GM18508 (cell line): Measurements from ENCODE around the gene SS18L1.

Experiments used
- ATAC-seq: cut with Tn5 transposase; IDR thresholded peaks from one replicate; pipeline ENCODE4 v1.9.1; 2021; ENCODE audit warnings: moderate number of reproducible peaks; ENCODE audit not compliant: insufficient read depth, unreplicated experiment

SS18L1 gene

GRCh38 chr20:62191781-62192559 lies 48.4 kb downstream of the SS18L1 start:
- ATAC-seq = no peak

DNA sequence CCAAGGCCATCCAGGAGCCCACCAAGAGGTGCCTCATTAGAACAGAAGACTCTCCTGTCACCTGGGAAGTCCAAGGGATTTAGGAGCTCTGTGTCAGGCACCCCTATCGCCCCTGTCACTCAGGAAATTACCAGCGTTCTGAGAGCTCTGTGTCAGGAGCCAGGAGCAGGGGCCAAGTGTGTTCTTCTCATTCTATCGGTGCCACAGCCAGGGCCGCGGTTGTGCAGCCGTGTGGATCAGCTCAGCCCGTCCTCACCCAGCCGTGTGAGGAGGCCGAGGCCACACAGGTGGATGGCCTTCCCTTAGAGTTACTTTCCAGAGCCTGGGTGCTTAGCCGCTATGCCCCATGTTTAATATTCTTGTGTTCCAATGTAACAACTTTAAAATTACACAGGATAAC lies 49.1 kb downstream of the SS18L1 start:
- no peak for ATAC-seq

DNA sequence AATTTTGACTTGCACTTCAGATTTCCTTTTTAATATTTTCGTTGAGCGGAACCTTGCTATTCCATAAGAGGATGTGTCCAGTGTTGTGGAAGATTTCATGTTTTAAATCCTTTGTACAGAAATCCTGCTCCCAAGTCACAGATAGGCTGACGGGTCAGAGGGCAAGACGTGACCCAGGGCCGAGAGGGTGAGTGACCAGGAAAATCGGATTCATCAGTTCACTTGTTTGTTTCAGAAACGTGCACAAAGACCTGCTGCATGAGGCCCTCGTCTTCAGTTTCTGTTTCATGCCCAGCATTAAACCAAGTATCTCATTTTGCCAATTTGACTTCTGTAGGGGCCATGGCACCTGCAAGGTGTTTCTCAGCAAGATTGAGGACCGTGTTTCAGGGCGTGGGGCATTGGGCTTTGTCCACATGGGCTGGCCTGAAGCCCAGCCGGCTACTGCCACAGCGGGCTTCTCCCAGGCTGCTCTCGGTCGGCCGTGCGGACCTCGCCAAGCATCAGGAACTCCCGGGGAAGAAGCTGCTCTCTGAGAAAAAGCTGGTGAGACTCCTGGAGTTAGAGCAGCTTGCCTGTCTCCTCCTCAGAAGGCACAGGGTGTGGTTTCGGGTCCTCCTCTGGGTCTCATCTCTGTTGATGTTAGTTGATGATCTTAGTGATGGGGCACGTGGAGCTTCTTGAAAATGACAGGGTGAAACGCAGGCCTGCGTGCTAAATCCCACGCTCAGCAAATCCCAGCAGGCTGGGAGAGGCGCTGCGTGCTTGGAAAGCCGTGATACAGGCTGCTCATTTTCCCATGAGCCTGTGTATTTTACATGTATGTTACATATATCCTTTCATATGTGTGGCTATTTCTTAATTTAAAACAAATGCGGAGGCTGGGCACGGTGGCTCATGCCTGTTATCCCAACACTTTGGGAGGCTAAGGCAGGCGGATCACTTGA lies 49.8 kb downstream of the SS18L1 start:
- no peak for ATAC-seq

DNA sequence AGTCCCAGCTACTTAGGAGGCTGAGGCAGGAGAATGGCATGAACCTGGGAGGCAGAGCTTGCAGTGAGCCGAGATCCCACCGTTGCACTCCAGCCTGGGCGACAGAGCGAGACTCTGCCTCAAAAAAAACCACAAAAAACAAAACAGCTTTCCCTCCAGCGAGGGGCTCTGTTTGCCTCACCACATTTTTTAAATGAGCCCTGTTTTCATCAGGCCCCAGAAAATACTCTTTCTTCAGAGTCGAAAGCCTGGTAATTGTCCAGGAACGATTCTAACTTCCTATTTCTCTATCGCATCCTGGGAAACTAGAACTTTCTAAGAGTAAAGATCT lies 51.5 kb downstream of the SS18L1 start:
- ATAC-seq = no peak

- no peak for ATAC-seq
Measured at GRCh38 chr20:62195736-62196135, 52.2 kb downstream of the SS18L1 start.

GRCh38 chr20:62196286-62196685 lies 52.7 kb downstream of the SS18L1 start:
- ATAC-seq = no peak

- ATAC-seq = no peak
Measured at GRCh38 chr20:62197311-62197710, 53.7 kb downstream of the SS18L1 start.

DNA sequence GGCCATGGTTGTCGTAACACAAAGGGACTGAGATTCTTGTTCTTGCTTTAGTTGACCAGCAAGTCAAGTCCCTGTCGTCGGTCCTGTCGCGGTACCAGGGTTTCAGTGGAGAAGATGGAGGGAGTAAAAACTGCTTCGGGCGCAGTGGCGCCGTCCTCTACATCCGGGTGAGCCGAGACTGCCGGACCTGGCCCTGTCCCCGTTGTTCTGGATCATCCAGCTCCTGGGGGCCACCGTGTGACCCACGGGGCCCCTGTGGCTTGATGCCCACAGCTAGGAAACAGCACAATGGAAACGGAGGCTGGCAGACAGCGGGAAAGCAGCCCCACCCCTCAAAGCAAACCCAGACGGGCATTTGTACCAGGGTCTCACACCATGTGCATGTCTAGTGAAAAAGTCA lies 54.2 kb downstream of the SS18L1 start:
- no peak for ATAC-seq

DNA sequence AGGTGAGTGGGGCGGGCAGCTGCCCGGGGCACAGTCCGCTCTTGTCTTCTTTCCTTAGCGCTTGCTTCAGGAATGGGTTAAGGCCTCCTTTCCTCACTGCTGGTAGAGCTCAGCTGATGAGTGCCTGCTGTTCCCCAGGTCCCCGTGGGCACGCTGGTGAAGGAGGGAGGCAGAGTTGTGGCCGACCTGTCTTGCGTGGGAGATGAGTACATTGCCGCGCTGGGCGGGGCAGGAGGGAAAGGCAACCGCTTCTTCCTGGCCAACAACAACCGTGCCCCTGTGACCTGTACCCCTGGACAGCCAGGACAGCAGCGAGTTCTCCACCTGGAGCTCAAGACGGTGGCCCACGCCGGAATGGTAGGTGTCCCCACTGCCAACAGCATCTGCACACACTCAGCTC lies 54.9 kb downstream of the SS18L1 start:
- ATAC-seq = no peak

DNA sequence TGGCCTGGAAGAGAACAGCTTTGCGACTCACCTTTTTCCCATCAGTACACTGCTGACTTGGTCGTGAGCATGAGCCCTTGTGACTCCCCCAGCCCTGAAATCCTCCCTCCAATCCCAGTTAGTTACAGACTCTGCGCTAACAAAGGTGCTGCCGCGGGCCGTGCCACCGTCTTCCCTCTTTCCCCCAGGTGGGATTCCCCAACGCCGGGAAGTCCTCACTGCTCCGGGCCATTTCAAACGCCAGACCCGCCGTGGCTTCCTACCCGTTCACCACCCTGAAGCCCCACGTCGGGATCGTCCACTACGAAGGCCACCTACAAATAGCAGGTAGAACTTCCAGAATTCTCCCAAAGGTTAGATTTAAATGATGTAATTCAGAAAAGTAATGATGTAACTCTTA lies 55.4 kb downstream of the SS18L1 start:
- no peak for ATAC-seq

DNA sequence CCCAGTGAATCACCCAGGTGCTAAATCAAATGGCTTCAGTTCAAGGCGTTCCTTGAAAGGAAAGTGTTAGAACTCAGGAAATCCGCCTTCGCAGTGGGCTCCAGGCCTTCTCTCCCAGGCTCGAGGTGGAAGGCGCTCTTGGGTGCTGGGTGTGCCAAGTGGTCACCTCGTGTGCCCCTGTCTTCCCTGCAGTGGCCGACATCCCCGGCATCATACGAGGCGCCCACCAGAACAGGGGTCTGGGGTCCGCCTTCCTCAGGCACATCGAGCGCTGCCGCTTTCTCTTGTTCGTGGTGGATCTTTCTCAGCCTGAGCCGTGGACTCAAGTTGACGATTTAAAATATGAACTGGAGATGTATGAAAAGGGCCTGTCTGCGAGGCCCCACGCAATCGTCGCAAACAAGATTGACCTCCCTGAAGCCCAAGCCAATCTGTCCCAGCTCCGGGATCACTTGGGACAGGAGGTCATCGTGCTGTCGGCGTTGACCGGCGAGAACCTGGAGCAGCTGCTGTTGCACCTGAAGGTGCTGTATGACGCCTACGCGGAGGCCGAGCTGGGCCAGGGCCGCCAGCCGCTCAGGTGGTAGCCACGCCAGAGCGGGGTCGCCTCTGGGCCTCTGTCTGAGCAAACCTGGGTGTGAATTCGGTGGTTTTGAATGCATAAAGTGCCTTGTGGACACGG lies 57.1 kb downstream of the SS18L1 start:
- no peak for ATAC-seq

DNA sequence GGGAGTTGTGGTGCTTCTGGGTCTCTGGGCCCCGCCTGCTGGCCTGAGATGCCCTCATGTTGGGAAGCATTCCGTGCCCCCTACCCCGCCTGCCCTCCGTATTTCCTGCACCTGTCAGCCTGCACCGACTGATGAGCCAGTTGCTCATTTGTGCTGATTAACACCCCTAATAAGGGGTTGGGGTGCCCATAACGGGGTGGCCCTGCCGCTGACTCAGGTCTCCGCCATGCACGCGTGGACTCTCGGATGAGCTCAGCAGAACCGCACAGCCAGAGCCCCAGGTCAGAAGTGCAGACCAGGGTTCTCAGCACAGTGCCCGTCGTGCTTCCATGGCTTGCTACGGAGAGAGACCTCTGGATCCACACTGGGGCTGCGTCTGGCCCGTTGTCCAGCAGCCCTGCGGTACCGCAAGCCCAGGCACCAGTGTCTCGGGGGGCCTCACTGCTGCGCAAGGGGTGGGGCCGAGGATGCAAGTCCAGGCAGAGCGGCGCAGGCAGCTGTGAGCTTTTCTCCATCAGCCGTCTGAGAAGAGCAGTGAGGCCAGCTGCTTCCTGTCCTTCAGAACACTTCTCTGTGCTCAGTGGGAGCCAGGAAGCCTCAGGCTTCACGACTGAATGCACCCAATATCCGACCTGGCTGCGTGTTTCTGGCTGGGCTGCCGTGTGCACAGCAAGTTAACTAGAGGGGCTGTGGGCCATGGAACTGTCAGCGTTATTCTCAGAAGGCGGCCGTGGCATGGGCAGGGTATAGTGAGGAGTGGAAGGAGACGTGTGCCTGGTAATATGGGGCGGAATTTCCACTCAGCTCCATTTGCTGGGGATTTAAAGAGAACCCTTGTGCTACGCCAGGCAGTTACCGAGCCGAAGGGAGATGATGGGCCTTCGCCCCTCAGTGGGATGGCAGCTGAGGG lies 57.9 kb downstream of the SS18L1 start:
- ATAC-seq = no peak

- no peak for ATAC-seq
Measured at GRCh38 chr20:62202083-62202395, 58.5 kb downstream of the SS18L1 start.

DNA sequence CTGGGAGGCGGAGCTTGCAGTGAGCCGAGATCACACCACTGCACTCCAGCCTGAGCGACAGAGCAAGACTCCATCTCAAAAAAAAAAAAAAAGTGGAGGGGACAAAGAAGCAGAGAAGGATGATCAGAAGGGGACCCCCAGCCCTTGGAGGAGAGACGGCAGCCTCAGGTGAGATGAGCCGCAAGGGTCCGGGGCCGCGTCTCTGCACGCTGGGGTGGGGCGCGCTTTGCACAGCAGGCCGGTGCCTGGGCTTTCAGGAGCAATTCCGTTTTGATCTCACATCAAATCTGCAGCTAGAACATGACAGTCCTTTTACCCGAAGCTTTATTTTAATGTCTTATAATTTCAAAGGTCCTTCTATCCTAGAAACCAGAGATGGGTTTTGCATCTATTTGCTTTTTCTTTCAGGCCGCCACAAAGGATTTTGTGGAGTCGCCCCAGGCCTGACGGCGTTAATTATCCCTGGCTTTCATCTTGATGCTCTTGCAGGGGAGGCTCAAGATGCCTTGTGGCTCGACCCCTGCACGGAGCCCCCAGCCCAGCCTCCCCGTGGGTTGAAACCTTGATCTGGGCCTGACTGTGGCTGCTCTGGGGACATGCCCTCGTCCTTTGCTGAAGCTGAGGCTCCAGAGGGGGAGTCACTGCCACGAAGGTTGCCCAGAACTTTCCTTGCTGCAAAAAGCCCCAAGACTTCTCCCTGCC lies 59.3 kb downstream of the SS18L1 start:
- no peak for ATAC-seq

- ATAC-seq = no peak
Measured at GRCh38 chr20:62203378-62204030, 59.9 kb downstream of the SS18L1 start.

- ATAC-seq = no peak
Measured at GRCh38 chr20:62205618-62206387, 62.2 kb downstream of the SS18L1 start.

- ATAC-seq = no peak
Measured at GRCh38 chr20:62206388-62206775, 62.8 kb downstream of the SS18L1 start.

GRCh38 chr20:62208061-62208794 lies 64.7 kb downstream of the SS18L1 start:
- ATAC-seq = no peak
